Testis (tissue), 3 donors: Measurements from ENCODE around the gene C2CD3. TPM values are rescaled to one million over a fixed set of nuclear protein-coding genes. Genes with fewer than 3 reads are reported as not detected.
"Not testable (repeated sequence)": the region's sequence is repeated elsewhere in the genome, so short reads cannot be mapped to it uniquely, and the experiment has no call there.

ENCODE experiments used
- DNase-seq: peaks from one replicate; pipeline ENCODE4 v3.0.0-alpha.2; 2019
- H3K27ac ChIP-seq, 2 donors: fragments of 200-600 bp; sonication (generic); one replicate each; pipeline ENCODE4 v1.5.1; 2019
- H3K27me3 ChIP-seq: fragments of 200-600 bp; sonication (generic); one replicate; pipeline ENCODE4 v1.5.1; 2019
- H3K36me3 ChIP-seq: fragments of 200-600 bp; sonication (generic); one replicate; pipeline ENCODE4 v1.5.1; 2017; ENCODE audit warnings: low read depth; ENCODE audit errors: missing control alignments
- H3K4me1 ChIP-seq: fragments of 200-600 bp; sonication (generic); one replicate; pipeline ENCODE4 v1.5.1; 2019
- H3K4me3 ChIP-seq, 2 donors: fragments of 200-600 bp; sonication (generic); one replicate each; pipeline ENCODE4 v1.5.1; 2017 to 2019
- H3K9me3 ChIP-seq: fragments of 200-600 bp; sonication (generic); one replicate; pipeline ENCODE4 v1.5.1; 2017
- CTCF ChIP-seq, 3 experiments: fragments of 450-650 bp in 2 of 3; fragments of 200-600 bp in 1 of 3; sonication (generic) in 1 of 3; IDR thresholded peaks; one replicate each; pipeline ENCODE4 v1.5.1; 2016 to 2019; ENCODE audit warnings: antibody characterized with exemption in 3 of 3, mild to moderate bottlenecking in 2 of 3, moderate library complexity in 1 of 3
- POLR2A ChIP-seq: fragments of 450-650 bp; IDR thresholded peaks from one replicate; pipeline ENCODE4 v1.6.1; 2017; ENCODE audit warnings: antibody characterized with exemption, mild to moderate bottlenecking, moderate library complexity
- WGBS, 2 donors: methylation state at CpG; one replicate each; pipeline ENCODE4 v1.1.5; 2018; 5-methylcytosine and 5-hydroxymethylcytosine counted together
- intact Hi-C: fragments of 100-400 bp; cut with DNase I; formaldehyde crosslinking; loops from one replicate; pipeline ENCODE4 v1.15.1; 2023; ENCODE audit warnings: low total_unique reads
- polyA plus RNA-seq: library from polyadenylated mRNA; stranded (reverse); fragments of 350-450 nt; fragmentation: Illumina TruSeq; extraction: RNeasy Lipid Tissue Mini Kit (QIAGEN cat#74804); gene quantifications from one replicate; pipeline ENCODE4 v1.2.3, GENCODE V29; 2014; ENCODE audit warnings: low read depth, low replicate concordance; ENCODE audit not compliant: insufficient read depth
- total RNA-seq, 2 donors: library from RNA; depleted of rRNA; stranded (reverse); fragments of >200 nt; gene quantifications; one replicate each; pipeline ENCODE4 v1.2.3, GENCODE V29; 2016

The C2CD3 gene
- total and polyA plus RNA-seq, 3 donors from 2014 or later, result 56.1 to 89.4 (median 59.0) TPM

GRCh38 chr11:73991471-73992006 lies 179.3 kb downstream of the C2CD3 start:
- 90 to 93% methylated on average over 6 of the region's 6 CpGs for WGBS, 2 donors
- TF ChIP-seq POLR2A, result no peak
- no peak for TF ChIP-seq CTCF (IDR thresholded peaks at IDR 0.05)
- H3K36me3 ChIP-seq, result no peaks in the 10 kb centered on the region
- no peaks in the 10 kb centered on the region for H3K4me1 ChIP-seq
- intact Hi-C loops, result no loop called here
- H3K9me3 ChIP-seq, result no peaks in the 10 kb centered on the region
- H3K27ac ChIP-seq, result no peak overlapping the region
- H3K4me3 ChIP-seq, result no peak overlapping the region
- no peak for DNase-seq
- H3K27me3 ChIP-seq, result no peaks in the 10 kb centered on the region

GRCh38 chr11:73990730-73991129 lies 180.1 kb downstream of the C2CD3 start:
- Histone ChIP-seq H3K9me3 (no peaks in the 10 kb centered on the region), H3K27ac (no peak overlapping the region), H3K4me3 (no peak overlapping the region), H3K36me3 (no peaks in the 10 kb centered on the region), H3K27me3 (no peaks in the 10 kb centered on the region), H3K4me1 (no peaks in the 10 kb centered on the region)
- no peak for DNase-seq
- 81 to 92% methylated on average over 2 of the region's 2 CpGs for WGBS, 2 donors
- intact Hi-C loops, result no loop called here
- no peak for TF ChIP-seq POLR2A

GRCh38 chr11:73989156-73989555 lies 181.6 kb downstream of the C2CD3 start:
- WGBS, 2 donors, result 93% methylated on average over 6 of the region's 6 CpGs
- intact Hi-C loops, result no loop called here
- Histone ChIP-seq H3K4me3 (no peak overlapping the region), H3K36me3 (no peaks in the 10 kb centered on the region), H3K9me3 (no peaks in the 10 kb centered on the region), H3K27me3 (no peaks in the 10 kb centered on the region), H3K27ac (no peak overlapping the region), H3K4me1 (no peaks in the 10 kb centered on the region)
- no peak for DNase-seq
- no peak for TF ChIP-seq POLR2A
- no peak for TF ChIP-seq CTCF (IDR thresholded peaks at IDR 0.05)

GRCh38 chr11:73988227-73988626 lies 182.6 kb downstream of the C2CD3 start:
- no peak overlapping the region for H3K4me3 ChIP-seq
- no peaks in the 10 kb centered on the region for H3K36me3 ChIP-seq
- WGBS, 2 donors, result 74 to 88% methylated on average over 7 of the region's 7 CpGs
- no peaks in the 10 kb centered on the region for H3K27me3 ChIP-seq
- intact Hi-C loops, result no loop called here
- H3K27ac ChIP-seq, result no peak overlapping the region
- H3K9me3 ChIP-seq, result no peaks in the 10 kb centered on the region
- no peak for DNase-seq
- H3K4me1 ChIP-seq, result peaks cover 3% of the 10 kb centered on the region
- TF ChIP-seq CTCF (IDR thresholded peaks at IDR 0.05) (no peak), POLR2A (no peak)

GRCh38 chr11:73985661-73986060 lies 185.1 kb downstream of the C2CD3 start:
- H3K27me3 ChIP-seq, intact Hi-C loops, H3K9me3 ChIP-seq, H3K27ac ChIP-seq, H3K4me3 ChIP-seq, DNase-seq, H3K36me3 ChIP-seq, H3K4me1 ChIP-seq: not testable (repeated sequence)
- 91 to 95% methylated on average over 3 to 4 of the region's 4 CpGs for WGBS, 2 donors

GRCh38 chr11:73983741-73984538 lies 186.9 kb downstream of the C2CD3 start:
- Histone ChIP-seq H3K4me3 (peak overlapping the region; percentile 60 to 65), H3K4me1 (peaks cover 3% of the 10 kb centered on the region), H3K27ac (peak overlapping the region; percentile 61 to 89), H3K27me3 (no peaks in the 10 kb centered on the region), H3K36me3 (no peaks in the 10 kb centered on the region), H3K9me3 (no peaks in the 10 kb centered on the region)
- no peak for DNase-seq
- WGBS, 2 donors, result 36 to 44% methylated on average over 18 of the region's 18 CpGs
- intact Hi-C loops, result no loop called here
- no peak for TF ChIP-seq CTCF (IDR thresholded peaks at IDR 0.05)
- TF ChIP-seq POLR2A, result no peak
